Right lobe of liver (tissue), 6 donors: ENCODE results near the gene NFASC. TPM values are rescaled to one million over a fixed set of nuclear protein-coding genes. Genes with fewer than 3 reads are reported as not detected.

Source experiments
- ATAC-seq, 4 donors: fragments of 200-7000 bp; cut with Tn5 transposase; one replicate each; pipeline ENCODE4 v1.9.1; 2020; ENCODE audit warnings: mild to moderate bottlenecking in 4 of 4, moderate library complexity in 4 of 4
- DNase-seq, 3 donors: peaks; one replicate each; pipeline ENCODE4 v3.0.0-alpha.2; 2020
- H3K27ac ChIP-seq, 3 donors: fragments of 200-600 bp; one replicate each; pipeline ENCODE4 v1.8.0; 2022
- H3K27me3 ChIP-seq, 2 donors: fragments of 200-600 bp; one replicate each; pipeline ENCODE4 v1.8.0; 2022
- H3K36me3 ChIP-seq, 4 donors: fragments of 200-600 bp; sonication (generic) in 1 of 4; one replicate each; pipeline versions ENCODE4 v1.5.1 to v1.8.0; 2017 to 2022; ENCODE audit warnings: control low read depth in 1 of 4
- H3K4me1 ChIP-seq, 4 donors: fragments of 200-600 bp; sonication (generic) in 1 of 4; one replicate each; pipeline versions ENCODE4 v1.5.1 to v1.8.0; 2017 to 2022; ENCODE audit warnings: control low read depth in 1 of 4
- H3K4me3 ChIP-seq, 3 donors: fragments of 200-600 bp; one replicate each; pipeline ENCODE4 v1.8.0; 2022
- H3K9me3 ChIP-seq, 4 donors: fragments of 200-600 bp; sonication (generic) in 1 of 4; one replicate each; pipeline versions ENCODE4 v1.5.1 to v1.8.0; 2017 to 2022; ENCODE audit warnings: control low read depth in 1 of 4
- CTCF ChIP-seq, 4 donors: fragments of 200-600 bp in 3 of 4; fragments of 450-650 bp in 1 of 4; IDR thresholded peaks; one replicate each; pipeline versions ENCODE4 v1.5.1 to v1.8.0; 2016 to 2022; ENCODE audit warnings: antibody characterized with exemption in 4 of 4, mild to moderate bottlenecking in 2 of 4
- POLR2A ChIP-seq: fragments of 450-650 bp; IDR thresholded peaks from one replicate; pipeline ENCODE4 v1.6.1; 2017; ENCODE audit warnings: antibody characterized with exemption, mild to moderate bottlenecking
- WGBS: methylation state at CpG from one replicate; pipeline ENCODE4 v1.1.6; 2018; ENCODE audit warnings: low coverage, low lambda C conversion rate; ENCODE audit not compliant: insufficient coverage; ENCODE audit errors: missing lambda C conversion rate; 5-methylcytosine and 5-hydroxymethylcytosine counted together
- intact Hi-C, 2 donors: fragments of 100-400 bp; cut with DNase I; formaldehyde crosslinking; loops; one replicate each; pipeline versions ENCODE4 v1.11.2 to v1.14.1; 2022
- total RNA-seq, 6 experiments: library from RNA; depleted of rRNA in 2 of 6; stranded (reverse); fragments of >200 nt in 2 of 6; fragmentation: NEBNext Ultra II Directional in 3 of 6; extraction: Animal tissue kit (Norgen Biotek cat#: 25700) in 3 of 6; gene quantifications; one replicate each; pipeline versions ENCODE4 v1.1.0 to v1.2.4, GENCODE V29; 2016 to 2023
- donor health status: DM: no; HTN: yes; CAD: no.
- donor health status: DM: no; HTN: no; CAD: no.
- donor health status: DM: no; HTN: no; CAD: no.
- donor health status: DM: no; HTN: yes; CAD: no.
- donor health status: DM: no; HTN: yes; CAD: no.

Gene NFASC
- total RNA-seq, 6 experiments from 2014 or later, result 3.2 to 7.8 (median 5.6) TPM

GRCh38 chr1:204977318-204977717 is 106.7 kb downstream of the NFASC start:
- no peak for ATAC-seq
- 60% methylated on average over 3 of the region's 8 CpGs for WGBS
- intact Hi-C loops, result loop anchor here in 1 of 2 donors (5.0 kb wide), 1 partner anchor 280 kb away; no protein-coding TSS in a partner anchor
- Histone ChIP-seq H3K27ac (no peak overlapping the region), H3K27me3 (no peaks in the 10 kb centered on the region), H3K36me3 (no peaks in the 10 kb centered on the region), H3K9me3 (no peaks in the 10 kb centered on the region), H3K4me3 (no peak overlapping the region), H3K4me1 (no peaks in the 10 kb centered on the region)
- no peak for TF ChIP-seq POLR2A
- no peak for TF ChIP-seq CTCF (IDR thresholded peaks at IDR 0.05)
- DNase-seq, result no peak

GRCh38 chr1:204978782-204979181 is 108.1 kb downstream of the NFASC start:
- TF ChIP-seq POLR2A (no peak), CTCF (IDR thresholded peaks at IDR 0.05) (no peak)
- intact Hi-C loops, result loop anchor here in 1 of 2 donors (5.0 kb wide), 1 partner anchor 279 kb away; no protein-coding TSS in a partner anchor
- Histone ChIP-seq H3K9me3 (no peaks in the 10 kb centered on the region), H3K27ac (no peak overlapping the region), H3K4me1 (no peaks in the 10 kb centered on the region), H3K4me3 (no peak overlapping the region), H3K27me3 (no peaks in the 10 kb centered on the region), H3K36me3 (no peaks in the 10 kb centered on the region)
- DNase-seq, result no peak
- ATAC-seq, result no peak
- 72% methylated on average over 4 of the region's 14 CpGs for WGBS

GRCh38 chr1:204979306-204979705 is 108.6 kb downstream of the NFASC start:
- Histone ChIP-seq H3K27me3 (no peaks in the 10 kb centered on the region), H3K27ac (no peak overlapping the region), H3K36me3 (no peaks in the 10 kb centered on the region), H3K4me1 (no peaks in the 10 kb centered on the region), H3K9me3 (no peaks in the 10 kb centered on the region), H3K4me3 (no peak overlapping the region)
- TF ChIP-seq CTCF (IDR thresholded peaks at IDR 0.05) (no peak), POLR2A (no peak)
- ATAC-seq, result no peak
- no peak for DNase-seq
- WGBS, result 83% methylated on average over 15 of the region's 18 CpGs
- intact Hi-C loops, result loop anchor here in 1 of 2 donors (5.0 kb wide), 1 partner anchor 278 kb away; no protein-coding TSS in a partner anchor

- no peaks in the 10 kb centered on the region for H3K4me1 ChIP-seq
- no peaks in the 10 kb centered on the region for H3K9me3 ChIP-seq
- TF ChIP-seq CTCF (IDR thresholded peaks at IDR 0.05), result no peak
- TF ChIP-seq POLR2A, result no peak
- intact Hi-C loops, result loop anchor here in 1 of 2 donors (5.0 kb wide), 1 partner anchor 277 kb away; no protein-coding TSS in a partner anchor
- no peak for DNase-seq
- WGBS, result 80% methylated on average over 8 of the region's 10 CpGs
- H3K27me3 ChIP-seq, result no peaks in the 10 kb centered on the region
- no peaks in the 10 kb centered on the region for H3K36me3 ChIP-seq
- no peak for ATAC-seq
- no peak overlapping the region for H3K4me3 ChIP-seq
- no peak overlapping the region for H3K27ac ChIP-seq
Observed at GRCh38 chr1:204979891-204980649, 109.4 kb downstream of the NFASC start.
